Liver (tissue), 3 donors: ENCODE data around the gene PCDHGB5.

Experiments
- CTCF ChIP-seq: fragments of 150-350 bp; IDR thresholded peaks from 2 replicates; pipeline ENCODE4 v1.5.1; 2017; ENCODE audit warnings: improper control_type of control experiment, low read depth, low read length; ENCODE audit not compliant: missing input control
- EGR1 ChIP-seq, 2 donors: IDR thresholded peaks; 2 replicates each; pipeline ENCODE4 v1.6.1; 2016 to 2018; ENCODE audit warnings: antibody characterized with exemption in 2 of 2, low read depth in 2 of 2
- FOXA1 ChIP-seq: IDR thresholded peaks from 2 replicates; pipeline ENCODE4 v1.6.1; 2016; ENCODE audit warnings: antibody characterized with exemption
- FOXA2 ChIP-seq: IDR thresholded peaks from 2 replicates; pipeline ENCODE4 v1.6.1; 2016; ENCODE audit warnings: antibody characterized with exemption
- MAX ChIP-seq: IDR thresholded peaks from 2 replicates; pipeline ENCODE4 v1.6.1; 2016; ENCODE audit warnings: antibody characterized with exemption
- RAD21 ChIP-seq, 2 donors: IDR thresholded peaks; 2 replicates each; pipeline ENCODE4 v1.6.1; 2016; ENCODE audit warnings: antibody characterized with exemption in 2 of 2, mild to moderate bottlenecking in 2 of 2
- REST ChIP-seq: IDR thresholded peaks from 2 replicates; pipeline ENCODE4 v1.6.1; 2016; ENCODE audit warnings: antibody characterized with exemption, mild to moderate bottlenecking
- SP1 ChIP-seq: IDR thresholded peaks from 2 replicates; pipeline ENCODE4 v1.6.1; 2018; ENCODE audit warnings: antibody characterized with exemption, mild to moderate bottlenecking
- TAF1 ChIP-seq: conservative IDR thresholded peaks from 2 replicates; pipeline ENCODE4 v1.6.1; 2016; ENCODE audit warnings: antibody characterized with exemption, mild to moderate bottlenecking
- YY1 ChIP-seq: IDR thresholded peaks from 2 replicates; pipeline ENCODE4 v1.6.1; 2016; ENCODE audit warnings: antibody characterized with exemption, mild to moderate bottlenecking
- TF ChIP-seq, protein P1 (sequence below): IDR thresholded peaks from 2 replicates; pipeline ENCODE4 v1.6.1; 2016; ENCODE audit warnings: antibody characterized with exemption
- donor health status: healthy.
- donor health status: healthy.

- TF ChIP-seq EGR1 (IDR thresholded peaks at IDR 0.05; ENCODE audit: low read depth in 2 of 2) (no peak), CTCF (no peak), TAF1 (no peak), REST (no peak), SP1 (no peak), YY1 (no peak), FOXA1 (no peak), MAX (no peak), RAD21 (IDR thresholded peaks at IDR 0.05) (no peak), FOXA2 (no peak)
- TF ChIP-seq, protein P1, sequence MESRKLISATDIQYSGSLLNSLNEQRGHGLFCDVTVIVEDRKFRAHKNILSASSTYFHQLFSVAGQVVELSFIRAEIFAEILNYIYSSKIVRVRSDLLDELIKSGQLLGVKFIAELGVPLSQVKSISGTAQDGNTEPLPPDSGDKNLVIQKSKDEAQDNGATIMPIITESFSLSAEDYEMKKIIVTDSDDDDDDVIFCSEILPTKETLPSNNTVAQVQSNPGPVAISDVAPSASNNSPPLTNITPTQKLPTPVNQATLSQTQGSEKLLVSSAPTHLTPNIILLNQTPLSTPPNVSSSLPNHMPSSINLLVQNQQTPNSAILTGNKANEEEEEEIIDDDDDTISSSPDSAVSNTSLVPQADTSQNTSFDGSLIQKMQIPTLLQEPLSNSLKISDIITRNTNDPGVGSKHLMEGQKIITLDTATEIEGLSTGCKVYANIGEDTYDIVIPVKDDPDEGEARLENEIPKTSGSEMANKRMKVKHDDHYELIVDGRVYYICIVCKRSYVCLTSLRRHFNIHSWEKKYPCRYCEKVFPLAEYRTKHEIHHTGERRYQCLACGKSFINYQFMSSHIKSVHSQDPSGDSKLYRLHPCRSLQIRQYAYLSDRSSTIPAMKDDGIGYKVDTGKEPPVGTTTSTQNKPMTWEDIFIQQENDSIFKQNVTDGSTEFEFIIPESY = no peak
Observed at GRCh38 chr5:141439411-141440141, 41.8 kb downstream of the PCDHGB5 start.
